ENCODE data around the gene CDC42BPG.

Gene CDC42BPG

DNA sequence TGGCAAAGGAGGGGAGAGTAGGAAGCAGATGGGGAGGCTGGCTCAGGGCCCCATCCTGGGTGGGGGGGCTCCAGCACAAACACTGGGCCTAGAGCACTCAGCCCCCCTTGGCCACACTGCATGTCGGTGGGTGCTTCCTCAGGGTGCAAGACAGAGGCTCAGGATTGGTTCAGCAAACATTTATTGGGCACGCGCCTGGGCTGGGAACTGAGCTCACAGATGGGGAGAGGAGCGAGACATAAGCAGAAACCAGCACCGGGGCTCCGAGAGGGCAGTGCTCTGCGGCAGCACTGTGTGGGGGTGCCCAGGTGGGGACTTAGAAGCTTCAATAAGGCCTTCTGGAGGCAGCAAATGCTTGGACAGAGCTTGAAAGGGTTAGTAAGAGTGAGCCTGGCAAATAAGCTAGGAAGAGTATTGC is 46.1 kb upstream of the CDC42BPG start:
- no peak overlapping the region for H2AFZ ChIP-seq (ENCODE audit: low read length)
- no peak overlapping the region for H3K9ac ChIP-seq (ENCODE audit: low read length)
- no peaks in the 10 kb centered on the region for H3K36me3 ChIP-seq (replicated peaks; ENCODE audit: insufficient read depth, low read length)
- no peaks in the 10 kb centered on the region for H3K9me2 ChIP-seq (replicated peaks; ENCODE audit: insufficient read depth, low read length)
- no peak for DNase-seq
- H3F3A ChIP-seq (ENCODE audit: insufficient read depth, low read length): no peaks in the 10 kb centered on the region
- no peak overlapping the region for H3K4me2 ChIP-seq (ENCODE audit: low read depth, low read length)
- peaks cover 6% of the 10 kb centered on the region; the same call in 1 of the 2 replicates for H3K27me3 ChIP-seq (replicated peaks; ENCODE audit: insufficient read depth, low read length)
- no peaks in the 10 kb centered on the region for H3K79me2 ChIP-seq (ENCODE audit: low read length)
- H3K27ac ChIP-seq (ENCODE audit: low read length): no peak overlapping the region
- 0 out of 2 replicates have a peak, but pooled peaks cover 2% of the 10 kb centered on the region for H3K4me1 ChIP-seq (ENCODE audit: low read length)
- TF ChIP-seq EZH2phosphoT487 (IDR thresholded peaks at IDR 0.05; ENCODE audit: low read length) (no peak), EZH2 (optimal IDR thresholded peaks at IDR 0.05; ENCODE audit: low read depth, low read length) (no peak)
- TF ChIP-seq, protein P1, sequence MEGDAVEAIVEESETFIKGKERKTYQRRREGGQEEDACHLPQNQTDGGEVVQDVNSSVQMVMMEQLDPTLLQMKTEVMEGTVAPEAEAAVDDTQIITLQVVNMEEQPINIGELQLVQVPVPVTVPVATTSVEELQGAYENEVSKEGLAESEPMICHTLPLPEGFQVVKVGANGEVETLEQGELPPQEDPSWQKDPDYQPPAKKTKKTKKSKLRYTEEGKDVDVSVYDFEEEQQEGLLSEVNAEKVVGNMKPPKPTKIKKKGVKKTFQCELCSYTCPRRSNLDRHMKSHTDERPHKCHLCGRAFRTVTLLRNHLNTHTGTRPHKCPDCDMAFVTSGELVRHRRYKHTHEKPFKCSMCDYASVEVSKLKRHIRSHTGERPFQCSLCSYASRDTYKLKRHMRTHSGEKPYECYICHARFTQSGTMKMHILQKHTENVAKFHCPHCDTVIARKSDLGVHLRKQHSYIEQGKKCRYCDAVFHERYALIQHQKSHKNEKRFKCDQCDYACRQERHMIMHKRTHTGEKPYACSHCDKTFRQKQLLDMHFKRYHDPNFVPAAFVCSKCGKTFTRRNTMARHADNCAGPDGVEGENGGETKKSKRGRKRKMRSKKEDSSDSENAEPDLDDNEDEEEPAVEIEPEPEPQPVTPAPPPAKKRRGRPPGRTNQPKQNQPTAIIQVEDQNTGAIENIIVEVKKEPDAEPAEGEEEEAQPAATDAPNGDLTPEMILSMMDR (IDR thresholded peaks at IDR 0.05; ENCODE audit: low read length): no peak
- no peaks in the 10 kb centered on the region for H3K9me3 ChIP-seq (replicated peaks; ENCODE audit: insufficient read depth, low read length)
- H4K20me1 ChIP-seq (ENCODE audit: insufficient read depth, low read length): no peaks in the 10 kb centered on the region
- no peak overlapping the region for H3K4me3 ChIP-seq (ENCODE audit: low read length)

DNA sequence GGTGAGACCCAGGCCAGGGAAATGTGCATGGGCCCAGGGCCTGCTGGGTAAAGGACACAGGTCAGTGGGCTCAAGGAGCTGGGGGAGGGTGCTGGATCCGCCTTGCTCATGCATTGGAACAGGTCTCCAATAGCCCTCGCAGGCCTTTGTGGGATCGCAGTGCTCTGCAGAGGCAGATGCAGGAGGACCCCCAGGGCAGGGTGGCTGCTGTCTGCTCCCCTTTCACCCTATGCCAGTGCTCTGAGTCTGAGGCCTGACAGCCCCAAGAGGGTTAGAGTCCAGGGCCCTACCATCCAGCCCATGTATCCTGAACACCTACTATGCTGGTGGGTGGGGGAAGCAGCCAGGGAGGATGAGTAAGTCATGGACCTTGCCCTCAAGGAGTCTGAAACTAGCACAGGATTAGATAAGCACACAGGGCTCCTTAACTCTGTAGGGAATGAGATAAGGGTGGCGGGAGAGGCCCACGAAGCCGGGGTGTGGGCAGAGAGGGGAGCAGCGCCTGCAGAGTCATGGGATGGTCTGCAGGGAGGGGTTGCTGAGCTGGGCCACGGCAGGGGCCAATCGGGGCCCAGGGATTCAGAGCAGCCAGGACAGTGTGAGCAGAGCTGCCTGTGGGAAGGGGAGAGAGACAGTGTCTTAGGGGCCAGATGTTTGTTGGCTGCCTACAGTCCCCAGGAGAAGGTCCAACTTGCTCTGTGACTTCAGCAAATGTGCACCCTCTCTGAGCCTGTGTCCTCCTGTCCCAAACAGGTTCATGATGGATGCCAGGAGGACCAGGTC is 44.5 kb upstream of the CDC42BPG start:
- no peak overlapping the region for H2AFZ ChIP-seq (ENCODE audit: low read length)
- 0 out of 2 replicates have a peak, but pooled peaks cover 2% of the 10 kb centered on the region for H3K4me1 ChIP-seq (ENCODE audit: low read length)
- no peak for DNase-seq

DNA sequence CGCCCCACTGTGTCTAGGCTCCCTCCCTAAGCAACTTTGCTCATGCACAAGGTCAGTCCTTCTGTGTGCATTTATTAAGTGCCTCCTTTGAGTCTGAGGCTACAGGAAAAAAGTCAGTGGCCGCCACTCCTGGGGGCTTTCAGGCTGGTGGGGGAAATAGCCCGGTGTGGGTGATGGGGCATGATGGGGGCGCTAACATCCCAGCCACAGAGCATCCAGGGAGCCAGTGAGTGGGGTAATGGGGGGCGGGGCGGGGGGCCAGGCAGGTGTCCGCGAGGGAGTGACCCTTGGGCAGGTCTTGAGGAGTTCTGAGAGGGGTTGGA is 43.9 kb upstream of the CDC42BPG start:
- no peak for DNase-seq
- H3K9me2 ChIP-seq (replicated peaks; ENCODE audit: insufficient read depth, low read length): no peaks in the 10 kb centered on the region
- H3K36me3 ChIP-seq (replicated peaks; ENCODE audit: insufficient read depth, low read length): no peaks in the 10 kb centered on the region
- no peaks in the 10 kb centered on the region for H4K20me1 ChIP-seq (ENCODE audit: insufficient read depth, low read length)
- peaks cover 28% of the 10 kb centered on the region for H3K27me3 ChIP-seq (replicated peaks; ENCODE audit: insufficient read depth, low read length)
- H3K9ac ChIP-seq (ENCODE audit: low read length): no peak overlapping the region
- H3K79me2 ChIP-seq (ENCODE audit: low read length): no peaks in the 10 kb centered on the region
- peak overlapping the region; percentile 58 for H2AFZ ChIP-seq (ENCODE audit: low read length)
- H3F3A ChIP-seq (ENCODE audit: insufficient read depth, low read length): no peaks in the 10 kb centered on the region
- H3K4me1 ChIP-seq (ENCODE audit: low read length): 0 out of 2 replicates have a peak, but pooled peaks cover 2% of the 10 kb centered on the region
- peak overlapping the region; percentile 40 for H3K4me3 ChIP-seq (ENCODE audit: low read length)
- H3K4me2 ChIP-seq (ENCODE audit: low read depth, low read length): peak overlapping the region; percentile 81
- no peak for TF ChIP-seq EZH2 (optimal IDR thresholded peaks at IDR 0.05; ENCODE audit: low read depth, low read length)
- no peak for TF ChIP-seq EZH2phosphoT487 (IDR thresholded peaks at IDR 0.05; ENCODE audit: low read length)
- TF ChIP-seq, protein P1 (IDR thresholded peaks at IDR 0.05; ENCODE audit: low read length): no peak
- H3K27ac ChIP-seq (ENCODE audit: low read length): no peak overlapping the region
- H3K9me3 ChIP-seq (replicated peaks; ENCODE audit: insufficient read depth, low read length): no peaks in the 10 kb centered on the region

More for the DNA sequence above, 44.5 kb upstream of the CDC42BPG start:
- Histone ChIP-seq H4K20me1 (ENCODE audit: insufficient read depth, low read length) (no peaks in the 10 kb centered on the region), H3K9me2 (replicated peaks; ENCODE audit: insufficient read depth, low read length) (no peaks in the 10 kb centered on the region), H3K36me3 (replicated peaks; ENCODE audit: insufficient read depth, low read length) (no peaks in the 10 kb centered on the region), H3K27me3 (replicated peaks; ENCODE audit: insufficient read depth, low read length) (peaks cover 22% of the 10 kb centered on the region; the same call in 1 of the 2 replicates), H3K27ac (ENCODE audit: low read length) (no peak overlapping the region), H3K79me2 (ENCODE audit: low read length) (no peaks in the 10 kb centered on the region), H3F3A (ENCODE audit: insufficient read depth, low read length) (no peaks in the 10 kb centered on the region), H3K4me3 (ENCODE audit: low read length) (no peak overlapping the region), H3K9ac (ENCODE audit: low read length) (no peak overlapping the region), H3K4me2 (ENCODE audit: low read depth, low read length) (no peak overlapping the region), H3K9me3 (replicated peaks; ENCODE audit: insufficient read depth, low read length) (no peaks in the 10 kb centered on the region)
- TF ChIP-seq, protein P1 (IDR thresholded peaks at IDR 0.05; ENCODE audit: low read length): no peak
- TF ChIP-seq EZH2phosphoT487 (IDR thresholded peaks at IDR 0.05; ENCODE audit: low read length) (no peak), EZH2 (optimal IDR thresholded peaks at IDR 0.05; ENCODE audit: low read depth, low read length) (no peak)
